ENCODE measurements around the gene MANBA. TPM values are rescaled to one million over a fixed set of nuclear protein-coding genes. Genes with fewer than 3 reads are reported as not detected.
"Not testable (repeated sequence)": the region's sequence is repeated elsewhere in the genome, so short reads cannot be mapped to it uniquely, and the experiment has no call there.

MANBA gene
- total RNA-seq, 1 experiment from 2014 or later = 4.0 TPM

GRCh38 chr4:102730968-102731533 lies 29.7 kb downstream of the MANBA start:
- no TSS peak for BruUV-seq (replicated peaks)
- DNase-seq (ENCODE audit: low spot score) = peak; percentile 17
- POLR2A ChIA-PET (ENCODE audit: low non-redundant PET) = interaction anchor here (0.7 kb wide), 1 partner anchor 78 kb away, joined by 3 read pairs; no protein-coding TSS in a partner anchor

GRCh38 chr4:102729486-102729885 lies 31.3 kb downstream of the MANBA start:
- H3K9me3 ChIP-seq (ENCODE audit: low read depth, low read length, poor library complexity, severe bottlenecking); H3K4me1 ChIP-seq (ENCODE audit: insufficient read depth, low read length, poor library complexity, severe bottlenecking); POLR2A ChIA-PET (ENCODE audit: low non-redundant PET); H3K27ac ChIP-seq (ENCODE audit: low read depth, low read length, poor library complexity, severe bottlenecking); BruUV-seq (replicated peaks); DNase-seq (ENCODE audit: low spot score); intact Hi-C loops (cut with micrococcal nuclease; ENCODE audit: unreplicated experiment); H3K27me3 ChIP-seq (replicated peaks; ENCODE audit: insufficient read depth, low read depth, low read length, poor library complexity); H3K4me3 ChIP-seq (ENCODE audit: low read depth, low read length, poor library complexity, severe bottlenecking); CTCF ChIA-PET; H3K36me3 ChIP-seq (ENCODE audit: insufficient read depth, low read length, poor library complexity, severe bottlenecking): not testable (repeated sequence)

More at GRCh38 chr4:102730968-102731533, 29.7 kb downstream of the MANBA start:
- H3K9me3 ChIP-seq (ENCODE audit: low read depth, low read length, poor library complexity, severe bottlenecking) = no peaks in the 10 kb centered on the region
- intact Hi-C loops (cut with micrococcal nuclease; ENCODE audit: unreplicated experiment) = no loop called here
- no peak overlapping the region for H3K27ac ChIP-seq (ENCODE audit: low read depth, low read length, poor library complexity, severe bottlenecking)
- TF ChIP-seq EZH2 (IDR thresholded peaks at IDR 0.05; ENCODE audit: borderline replicate concordance, low read depth, low read length, poor library complexity, severe bottlenecking) (no peak), CTCF (conservative IDR thresholded peaks at IDR 0.05; ENCODE audit: low read depth, low read length) (peak; percentile 41; the same call in 1 of the 2 replicates)
- CTCF ChIA-PET = no interaction called here
- no peaks in the 10 kb centered on the region for H3K36me3 ChIP-seq (ENCODE audit: insufficient read depth, low read length, poor library complexity, severe bottlenecking)
- H3K4me1 ChIP-seq (ENCODE audit: insufficient read depth, low read length, poor library complexity, severe bottlenecking) = no peaks in the 10 kb centered on the region
- H3K4me3 ChIP-seq (ENCODE audit: low read depth, low read length, poor library complexity, severe bottlenecking) = no peak overlapping the region
- no peaks in the 10 kb centered on the region for H3K27me3 ChIP-seq (replicated peaks; ENCODE audit: insufficient read depth, low read depth, low read length, poor library complexity)

- intact Hi-C loops (cut with micrococcal nuclease; ENCODE audit: unreplicated experiment) = not testable (repeated sequence)
These were observed 33.8 kb downstream of the MANBA start for GRCh38 chr4:102726919-102727318.

GRCh38 chr4:102726068-102726467 lies 34.7 kb downstream of the MANBA start:
- BruUV-seq (replicated peaks) = no TSS peak
- no peak overlapping the region for H3K27ac ChIP-seq (ENCODE audit: low read depth, low read length, poor library complexity, severe bottlenecking)
- H3K9me3 ChIP-seq (ENCODE audit: low read depth, low read length, poor library complexity, severe bottlenecking) = no peaks in the 10 kb centered on the region
- peaks cover 5% of the 10 kb centered on the region for H3K4me1 ChIP-seq (ENCODE audit: insufficient read depth, low read length, poor library complexity, severe bottlenecking)
- H3K36me3 ChIP-seq (ENCODE audit: insufficient read depth, low read length, poor library complexity, severe bottlenecking) = no peaks in the 10 kb centered on the region
- intact Hi-C loops (cut with micrococcal nuclease; ENCODE audit: unreplicated experiment) = no loop called here
- no peaks in the 10 kb centered on the region for H3K27me3 ChIP-seq (replicated peaks; ENCODE audit: insufficient read depth, low read depth, low read length, poor library complexity)
- ChIA-PET CTCF (no interaction called here), POLR2A (ENCODE audit: low non-redundant PET) (no interaction called here)
- H3K4me3 ChIP-seq (ENCODE audit: low read depth, low read length, poor library complexity, severe bottlenecking) = no peak overlapping the region
- no peak for DNase-seq (ENCODE audit: low spot score)
- TF ChIP-seq EZH2 (IDR thresholded peaks at IDR 0.05; ENCODE audit: borderline replicate concordance, low read depth, low read length, poor library complexity, severe bottlenecking) (no peak), CTCF (conservative IDR thresholded peaks at IDR 0.05; ENCODE audit: low read depth, low read length) (no peak)

More at GRCh38 chr4:102726919-102727318, 33.8 kb downstream of the MANBA start:
- H3K4me3 ChIP-seq (ENCODE audit: low read depth, low read length, poor library complexity, severe bottlenecking); H3K27ac ChIP-seq (ENCODE audit: low read depth, low read length, poor library complexity, severe bottlenecking); H3K9me3 ChIP-seq (ENCODE audit: low read depth, low read length, poor library complexity, severe bottlenecking); CTCF ChIA-PET; DNase-seq (ENCODE audit: low spot score); BruUV-seq (replicated peaks); POLR2A ChIA-PET (ENCODE audit: low non-redundant PET); H3K27me3 ChIP-seq (replicated peaks; ENCODE audit: insufficient read depth, low read depth, low read length, poor library complexity); H3K4me1 ChIP-seq (ENCODE audit: insufficient read depth, low read length, poor library complexity, severe bottlenecking); H3K36me3 ChIP-seq (ENCODE audit: insufficient read depth, low read length, poor library complexity, severe bottlenecking): not testable (repeated sequence)
